ENCODE measurements around the gene BEST1. TPM values are rescaled to one million over a fixed set of nuclear protein-coding genes. Genes with fewer than 3 reads are reported as not detected.

BEST1 gene
- total RNA-seq, 4 donors from 2014 or later = 0.67 to 3.3 (median 1.9) TPM

GRCh38 chr11:61956191-61957020 is 6.3 kb downstream of the BEST1 start:
- peak overlapping the region in 1 of 3 donors; percentile 32 for H3K4me3 ChIP-seq (replicated peaks in 1 of 3)
- no peak for TF ChIP-seq POLR2A (IDR thresholded peaks at IDR 0.05)
- TF ChIP-seq, protein P1, sequence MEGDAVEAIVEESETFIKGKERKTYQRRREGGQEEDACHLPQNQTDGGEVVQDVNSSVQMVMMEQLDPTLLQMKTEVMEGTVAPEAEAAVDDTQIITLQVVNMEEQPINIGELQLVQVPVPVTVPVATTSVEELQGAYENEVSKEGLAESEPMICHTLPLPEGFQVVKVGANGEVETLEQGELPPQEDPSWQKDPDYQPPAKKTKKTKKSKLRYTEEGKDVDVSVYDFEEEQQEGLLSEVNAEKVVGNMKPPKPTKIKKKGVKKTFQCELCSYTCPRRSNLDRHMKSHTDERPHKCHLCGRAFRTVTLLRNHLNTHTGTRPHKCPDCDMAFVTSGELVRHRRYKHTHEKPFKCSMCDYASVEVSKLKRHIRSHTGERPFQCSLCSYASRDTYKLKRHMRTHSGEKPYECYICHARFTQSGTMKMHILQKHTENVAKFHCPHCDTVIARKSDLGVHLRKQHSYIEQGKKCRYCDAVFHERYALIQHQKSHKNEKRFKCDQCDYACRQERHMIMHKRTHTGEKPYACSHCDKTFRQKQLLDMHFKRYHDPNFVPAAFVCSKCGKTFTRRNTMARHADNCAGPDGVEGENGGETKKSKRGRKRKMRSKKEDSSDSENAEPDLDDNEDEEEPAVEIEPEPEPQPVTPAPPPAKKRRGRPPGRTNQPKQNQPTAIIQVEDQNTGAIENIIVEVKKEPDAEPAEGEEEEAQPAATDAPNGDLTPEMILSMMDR (IDR thresholded peaks at IDR 0.05) = no peak
- WGBS, 2 donors = 93 to 94% methylated on average over 19 to 20 of the region's 20 CpGs
- H3K4me1 ChIP-seq = peaks cover 7 to 15% of the 10 kb centered on the region in 2 donors
- no peaks in the 10 kb centered on the region for H3K27me3 ChIP-seq
- no peaks in the 10 kb centered on the region for H3K9me3 ChIP-seq
- intact Hi-C loops (cut with DNase I) = no loop called here
- peak overlapping the region in 1 of 3 donors; percentile 61 for H3K27ac ChIP-seq
- H3K36me3 ChIP-seq = no peaks in the 10 kb centered on the region
- DNase-seq = no peak

DNA sequence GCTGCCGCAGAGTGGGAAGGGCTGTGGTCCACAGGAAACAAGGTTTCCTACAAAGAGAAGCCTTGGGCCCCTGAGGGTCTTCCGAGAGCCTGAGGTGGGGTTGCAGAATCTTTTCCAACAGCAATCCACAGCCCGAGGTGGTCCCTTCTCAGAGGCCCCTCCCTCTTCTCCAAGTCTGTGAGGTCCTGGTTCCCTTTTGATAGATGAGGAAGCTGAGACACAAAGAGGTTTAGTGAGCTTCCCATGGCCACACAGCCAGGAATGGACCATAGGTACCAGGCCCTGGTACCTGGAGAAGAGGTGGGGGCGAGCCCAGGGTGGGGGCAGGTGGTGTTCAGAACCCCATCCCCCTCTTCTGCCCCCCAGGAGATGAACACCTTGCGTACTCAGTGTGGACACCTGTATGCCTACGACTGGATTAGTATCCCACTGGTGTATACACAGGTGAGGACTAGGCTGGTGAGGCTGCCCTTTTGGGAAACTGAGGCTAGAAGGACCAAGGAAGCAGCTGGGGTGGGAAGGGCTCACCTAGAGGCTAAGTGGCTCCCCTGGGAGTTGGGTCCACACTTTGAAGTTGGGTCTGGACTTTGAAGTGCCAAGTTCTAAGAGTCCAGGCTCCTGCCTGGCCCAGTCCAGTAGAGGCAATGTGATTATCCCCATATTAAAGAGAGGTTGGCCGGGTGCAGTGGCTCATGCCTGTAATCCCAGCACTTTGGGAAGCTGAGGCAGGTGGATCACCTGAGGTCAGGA is 7.0 kb downstream of the BEST1 start:
- Histone ChIP-seq H3K9me3 (no peaks in the 10 kb centered on the region), H3K4me1 (peaks cover 7 to 17% of the 10 kb centered on the region in 2 donors), H3K27ac (no peak overlapping the region), H3K4me3 (replicated peaks in 1 of 3) (no peak overlapping the region), H3K36me3 (no peaks in the 10 kb centered on the region), H3K27me3 (no peaks in the 10 kb centered on the region)
- intact Hi-C loops (cut with DNase I) = no loop called here
- no peak for DNase-seq
- TF ChIP-seq, protein P1 (IDR thresholded peaks at IDR 0.05) = no peak
- TF ChIP-seq POLR2A (IDR thresholded peaks at IDR 0.05) = no peak
- WGBS, 2 donors = 93% methylated on average over 5 to 7 of the region's 7 CpGs

DNA sequence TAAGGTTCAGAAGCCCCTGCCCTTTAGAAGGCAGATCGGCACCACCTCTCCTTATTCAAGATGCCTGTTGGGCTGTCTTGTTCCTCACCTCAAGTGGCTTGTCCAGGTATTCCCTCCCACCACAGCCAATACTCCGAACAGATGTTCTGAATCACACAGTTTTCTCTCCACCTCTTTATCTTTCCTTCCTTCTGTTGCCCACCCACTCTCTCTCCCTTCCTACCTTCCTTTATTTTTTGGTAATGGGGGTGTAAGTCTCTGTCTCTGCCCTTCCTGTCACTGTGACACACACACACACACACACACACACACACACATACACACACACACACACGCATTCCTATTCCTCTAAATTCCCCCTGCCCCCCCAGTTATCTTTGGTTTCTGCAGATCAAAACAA is 8.4 kb downstream of the BEST1 start:
- H3K36me3 ChIP-seq = peaks cover 0 to 4% of the 10 kb centered on the region in 2 donors
- WGBS, 2 donors = 62 to 65% methylated on average over 3 of the region's 3 CpGs
- intact Hi-C loops (cut with DNase I) = no loop called here
- TF ChIP-seq, protein P1 (IDR thresholded peaks at IDR 0.05) = no peak
- TF ChIP-seq POLR2A (IDR thresholded peaks at IDR 0.05) = no peak
- no peak for DNase-seq
- no peaks in the 10 kb centered on the region for H3K9me3 ChIP-seq
- no peak overlapping the region for H3K27ac ChIP-seq
- peaks cover 9 to 31% of the 10 kb centered on the region in 2 donors for H3K4me1 ChIP-seq
- no peak overlapping the region for H3K4me3 ChIP-seq (replicated peaks in 1 of 3)
- H3K27me3 ChIP-seq = no peaks in the 10 kb centered on the region

DNA sequence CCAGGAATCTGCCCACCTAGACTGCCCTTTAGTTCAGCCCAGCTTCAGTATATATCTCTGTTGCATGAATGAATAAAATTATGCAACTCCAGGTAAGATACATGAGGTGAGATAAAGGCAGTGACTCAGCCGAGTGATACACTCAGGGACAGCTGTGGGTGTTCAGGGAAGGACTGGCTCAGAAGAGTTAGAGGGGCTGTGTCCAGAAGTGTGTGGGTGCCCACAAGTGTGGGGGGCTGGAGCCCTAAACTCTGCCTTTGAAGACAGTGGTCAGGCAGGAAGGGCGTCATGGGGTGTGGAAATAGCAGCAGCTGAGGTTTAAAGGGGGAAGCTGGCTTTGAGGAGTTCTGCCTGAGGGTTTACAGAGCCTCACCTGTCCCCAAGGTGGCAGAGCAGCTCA is 9.0 kb downstream of the BEST1 start:
- Histone ChIP-seq H3K27ac (no peak overlapping the region), H3K4me1 (peaks cover 14 to 36% of the 10 kb centered on the region in 2 donors), H3K4me3 (replicated peaks in 1 of 3) (no peak overlapping the region), H3K27me3 (no peaks in the 10 kb centered on the region), H3K36me3 (peaks cover 2 to 9% of the 10 kb centered on the region in 2 donors), H3K9me3 (no peaks in the 10 kb centered on the region)
- intact Hi-C loops (cut with DNase I) = no loop called here
- TF ChIP-seq, protein P1 (IDR thresholded peaks at IDR 0.05) = peak in 1 of 6 experiments; percentile 7
- TF ChIP-seq POLR2A (IDR thresholded peaks at IDR 0.05) = no peak
- 39 to 47% methylated on average over 2 of the region's 2 CpGs for WGBS, 2 donors
- DNase-seq = no peak

- Histone ChIP-seq H3K27me3 (no peaks in the 10 kb centered on the region), H3K36me3 (peaks cover 8 to 15% of the 10 kb centered on the region in 2 donors), H3K4me3 (replicated peaks in 1 of 3) (no peak overlapping the region), H3K27ac (no peak overlapping the region), H3K4me1 (peaks cover 15 to 40% of the 10 kb centered on the region in 2 donors), H3K9me3 (no peaks in the 10 kb centered on the region)
- intact Hi-C loops (cut with DNase I) = no loop called here
- 94% methylated on average over 6 of the region's 6 CpGs for WGBS, 2 donors
- no peak for DNase-seq
- TF ChIP-seq, protein P1 (IDR thresholded peaks at IDR 0.05) = no peak
- TF ChIP-seq POLR2A (IDR thresholded peaks at IDR 0.05) = no peak
Observed at GRCh38 chr11:61959678-61960077, 9.5 kb downstream of the BEST1 start.
